Testis (tissue), 2 donors: Measurements from ENCODE around the gene ATG4A.

Experiments used
- POLR2A ChIP-seq: fragments of 450-650 bp; IDR thresholded peaks from one replicate; pipeline ENCODE4 v1.6.1; 2017; ENCODE audit warnings: antibody characterized with exemption, mild to moderate bottlenecking, moderate library complexity
- TF ChIP-seq, protein P1 (sequence below), 3 experiments: fragments of 450-650 bp in 2 of 3; fragments of 200-600 bp in 1 of 3; sonication (generic) in 1 of 3; IDR thresholded peaks; one replicate each; pipeline ENCODE4 v1.5.1; 2016 to 2019; ENCODE audit warnings: antibody characterized with exemption in 3 of 3, mild to moderate bottlenecking in 2 of 3, moderate library complexity in 1 of 3

DNA sequence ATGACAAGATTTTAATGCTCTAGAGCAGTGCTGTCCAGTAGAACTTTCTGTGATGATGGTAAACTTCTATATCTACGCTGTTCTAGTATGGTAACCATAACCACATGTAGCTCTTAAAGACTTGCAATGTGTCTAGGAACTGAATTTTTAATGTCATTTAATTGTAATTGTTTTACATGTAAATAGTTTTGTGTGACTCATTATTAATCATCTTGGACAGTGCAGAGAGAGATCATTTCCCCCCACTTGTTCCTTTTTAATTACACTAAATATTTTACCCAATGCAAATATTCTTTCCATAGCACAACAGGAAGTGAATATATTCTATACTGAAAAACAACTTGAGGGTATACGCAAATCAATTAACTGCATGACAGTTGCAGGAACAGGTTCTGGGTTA, 5.8 kb downstream of the ATG4A start:
- TF ChIP-seq, protein P1, sequence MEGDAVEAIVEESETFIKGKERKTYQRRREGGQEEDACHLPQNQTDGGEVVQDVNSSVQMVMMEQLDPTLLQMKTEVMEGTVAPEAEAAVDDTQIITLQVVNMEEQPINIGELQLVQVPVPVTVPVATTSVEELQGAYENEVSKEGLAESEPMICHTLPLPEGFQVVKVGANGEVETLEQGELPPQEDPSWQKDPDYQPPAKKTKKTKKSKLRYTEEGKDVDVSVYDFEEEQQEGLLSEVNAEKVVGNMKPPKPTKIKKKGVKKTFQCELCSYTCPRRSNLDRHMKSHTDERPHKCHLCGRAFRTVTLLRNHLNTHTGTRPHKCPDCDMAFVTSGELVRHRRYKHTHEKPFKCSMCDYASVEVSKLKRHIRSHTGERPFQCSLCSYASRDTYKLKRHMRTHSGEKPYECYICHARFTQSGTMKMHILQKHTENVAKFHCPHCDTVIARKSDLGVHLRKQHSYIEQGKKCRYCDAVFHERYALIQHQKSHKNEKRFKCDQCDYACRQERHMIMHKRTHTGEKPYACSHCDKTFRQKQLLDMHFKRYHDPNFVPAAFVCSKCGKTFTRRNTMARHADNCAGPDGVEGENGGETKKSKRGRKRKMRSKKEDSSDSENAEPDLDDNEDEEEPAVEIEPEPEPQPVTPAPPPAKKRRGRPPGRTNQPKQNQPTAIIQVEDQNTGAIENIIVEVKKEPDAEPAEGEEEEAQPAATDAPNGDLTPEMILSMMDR (IDR thresholded peaks at IDR 0.05) = no peak
- TF ChIP-seq POLR2A = no peak
